ENCODE data around the gene MCC. TPM values are rescaled to one million over a fixed set of nuclear protein-coding genes. Genes with fewer than 3 reads are reported as not detected.

MCC gene
- polyA plus RNA-seq, 5 donors = 12.5 to 17.2 (median 15.7) TPM

GRCh38 chr5:113371721-113372196 is 116.5 kb downstream of the MCC start:
- DNase-seq = no peak

- no peak for DNase-seq
Measured at GRCh38 chr5:113367586-113367985, 120.7 kb downstream of the MCC start.

GRCh38 chr5:113364466-113364865 is 123.8 kb downstream of the MCC start:
- DNase-seq = no peak

GRCh38 chr5:113361701-113362100 is 126.6 kb downstream of the MCC start:
- DNase-seq = no peak

GRCh38 chr5:113359419-113359818 is 128.8 kb downstream of the MCC start:
- no peak for DNase-seq

- DNase-seq = no peak
Measured at GRCh38 chr5:113358696-113359095, 129.6 kb downstream of the MCC start.

- no peak for DNase-seq
Measured at GRCh38 chr5:113357696-113358476, 130.4 kb downstream of the MCC start.

GRCh38 chr5:113356487-113356886 is 131.8 kb downstream of the MCC start:
- no peak for DNase-seq

- DNase-seq = no peak
Measured at GRCh38 chr5:113354055-113354454, 134.2 kb downstream of the MCC start.

GRCh38 chr5:113347572-113347971 is 140.7 kb downstream of the MCC start:
- no peak for DNase-seq

GRCh38 chr5:113344973-113345940 is 143.0 kb downstream of the MCC start:
- DNase-seq = no peak

- no peak for DNase-seq
Measured at GRCh38 chr5:113343343-113343742, 144.9 kb downstream of the MCC start.

GRCh38 chr5:113340537-113340936 is 147.7 kb downstream of the MCC start:
- DNase-seq = no peak

- DNase-seq = no peak
Measured at GRCh38 chr5:113338628-113339027, 149.6 kb downstream of the MCC start.

- DNase-seq = no peak
Measured at GRCh38 chr5:113337515-113338415, 150.5 kb downstream of the MCC start.

- DNase-seq = no peak
Measured at GRCh38 chr5:113336975-113337374, 151.3 kb downstream of the MCC start.

- no peak for DNase-seq
Measured at GRCh38 chr5:113333411-113333810, 154.8 kb downstream of the MCC start.

- DNase-seq = no peak
Measured at GRCh38 chr5:113331209-113331551, 157.1 kb downstream of the MCC start.

GRCh38 chr5:113330533-113331208 is 157.6 kb downstream of the MCC start:
- peak in 1 of 2 donors; percentile 40 for DNase-seq

- no peak for DNase-seq
Measured at GRCh38 chr5:113329981-113330380, 158.3 kb downstream of the MCC start.

- DNase-seq = no peak
Measured at GRCh38 chr5:113325054-113325453, 163.2 kb downstream of the MCC start.

All from right lung (tissue), 5 donors.